SHP77 treated with DMSO at 0.1 percent for 48 hours (cell line): Measurements from ENCODE around the gene CCDC85C.

Experiments
- DNase-seq: peaks from one replicate; lab custom pipeline; 2025; lab: John Stamatoyannopoulos, UW

CCDC85C gene

GRCh38 chr14:99540196-99541032 is 63.6 kb downstream of the CCDC85C start:
- no peak for DNase-seq

- no peak for DNase-seq
Measured at GRCh38 chr14:99539491-99539890, 64.5 kb downstream of the CCDC85C start.

- no peak for DNase-seq
Measured at GRCh38 chr14:99538733-99539132, 65.3 kb downstream of the CCDC85C start.

GRCh38 chr14:99538275-99538674 is 65.7 kb downstream of the CCDC85C start:
- no peak for DNase-seq

GRCh38 chr14:99537399-99537798 is 66.6 kb downstream of the CCDC85C start:
- DNase-seq, result no peak

- DNase-seq, result no peak
Measured at GRCh38 chr14:99535908-99536778, 67.9 kb downstream of the CCDC85C start.

GRCh38 chr14:99535448-99535847 is 68.6 kb downstream of the CCDC85C start:
- no peak for DNase-seq

- no peak for DNase-seq
Measured at GRCh38 chr14:99534863-99535262, 69.1 kb downstream of the CCDC85C start.

- DNase-seq, result no peak
Measured at GRCh38 chr14:99534333-99534732, 69.7 kb downstream of the CCDC85C start.

GRCh38 chr14:99532310-99532709 is 71.7 kb downstream of the CCDC85C start:
- DNase-seq, result no peak

GRCh38 chr14:99531251-99532096 is 72.5 kb downstream of the CCDC85C start:
- DNase-seq, result no peak

- DNase-seq, result no peak
Measured at GRCh38 chr14:99530407-99531155, 73.4 kb downstream of the CCDC85C start.

GRCh38 chr14:99529899-99530298 is 74.1 kb downstream of the CCDC85C start:
- no peak for DNase-seq

GRCh38 chr14:99527427-99528076 is 76.5 kb downstream of the CCDC85C start:
- DNase-seq, result no peak

- no peak for DNase-seq
Measured at GRCh38 chr14:99527026-99527425, 77.0 kb downstream of the CCDC85C start.

GRCh38 chr14:99525699-99526080 is 78.3 kb downstream of the CCDC85C start:
- no peak for DNase-seq

GRCh38 chr14:99524804-99525698 is 79.0 kb downstream of the CCDC85C start:
- no peak for DNase-seq

- DNase-seq, result no peak
Measured at GRCh38 chr14:99524091-99524661, 79.8 kb downstream of the CCDC85C start.

- no peak for DNase-seq
Measured at GRCh38 chr14:99523704-99524055, 80.3 kb downstream of the CCDC85C start.
